IMR-90 (cell line): ENCODE data around the gene CCNA2. TPM values are rescaled to one million over a fixed set of nuclear protein-coding genes. Genes with fewer than 3 reads are reported as not detected.

Experiments
- ATAC-seq: fragments of 200-7000 bp; cut with Tn5 transposase; 2 replicates; pipeline ENCODE4 v1.9.1; 2020; ENCODE audit warnings: low read depth, mild to moderate bottlenecking, moderate library complexity
- BruUV-seq: library from RNA; stranded (reverse); fragments of 400-500 nt; replicated peaks from 2 replicates; lab custom pipeline; 2021; lab: Mats Ljungman, UMichigan
- CTCF ChIA-PET: fragments of 300-600 bp; formaldehyde crosslinking; extraction: SDS; loops from one replicate; lab custom pipeline; 2021; ENCODE audit warnings: antibody characterized with exemption; lab: Yijun Ruan, JAX
- POLR2A ChIA-PET: fragments of 300-600 bp; sonication (Branson Sonifier 250); formaldehyde crosslinking; loops from one replicate; lab custom pipeline; 2022; ENCODE audit warnings: antibody characterized with exemption; ENCODE audit not compliant: unreplicated experiment; lab: Charles Lee
- DNase-seq: peaks from one replicate; pipeline ENCODE4 v3.0.0; 2013
- H2AFZ ChIP-seq: replicated peaks from 2 replicates; pipeline ENCODE3; 2013; ENCODE audit warnings: low read length, mild to moderate bottlenecking; ENCODE audit not compliant: poor library complexity
- H2AK5ac ChIP-seq: 2 replicates; pipeline ENCODE4 v1.6.1; 2013; ENCODE audit warnings: low read depth, low read length, inconsistent platforms
- H2AK9ac ChIP-seq: replicated peaks from 2 replicates; pipeline ENCODE3; 2013; ENCODE audit warnings: mild to moderate bottlenecking, low read depth, low read length, moderate library complexity; ENCODE audit not compliant: poor library complexity
- H2BK120ac ChIP-seq: 2 replicates; pipeline ENCODE4 v1.6.1; 2013; ENCODE audit warnings: low read depth, low read length, inconsistent platforms
- H2BK15ac ChIP-seq: 3 replicates; pipeline ENCODE4 v1.6.1; 2013; ENCODE audit warnings: low read depth, low read length, inconsistent platforms
- H2BK20ac ChIP-seq: 2 replicates; pipeline ENCODE4 v1.6.1; 2013; ENCODE audit warnings: low read depth, mild to moderate bottlenecking, inconsistent platforms, low read length, moderate library complexity
- H2BK5ac ChIP-seq: 2 replicates; pipeline ENCODE4 v1.6.1; 2013; ENCODE audit warnings: mild to moderate bottlenecking, low read depth, low read length, inconsistent platforms; ENCODE audit not compliant: poor library complexity, severe bottlenecking
- H3K14ac ChIP-seq: replicated peaks from 2 replicates; pipeline ENCODE4 v1.6.1; 2013; ENCODE audit warnings: low read depth, low read length, inconsistent platforms
- H3K18ac ChIP-seq: 2 replicates; pipeline ENCODE4 v1.6.1; 2013; ENCODE audit warnings: low read depth, low read length, control low read depth
- H3K23ac ChIP-seq: 2 replicates; pipeline ENCODE4 v1.6.1; 2013; ENCODE audit warnings: low read depth, low read length, inconsistent platforms
- H3K27ac ChIP-seq: 2 replicates; pipeline ENCODE4 v1.5.1; 2013; ENCODE audit warnings: mild to moderate bottlenecking, control low read depth, low read length; ENCODE audit not compliant: insufficient read depth
- H3K27me3 ChIP-seq: 2 replicates; pipeline ENCODE4 v1.6.1; 2013; ENCODE audit warnings: low read length; ENCODE audit not compliant: control insufficient read depth, insufficient read depth
- H3K36me3 ChIP-seq: 2 replicates; pipeline ENCODE4 v1.6.1; 2013; ENCODE audit warnings: low read length, mixed read lengths; ENCODE audit not compliant: control insufficient read depth, insufficient read depth
- H3K4ac ChIP-seq: 2 replicates; pipeline ENCODE4 v1.6.1; 2013; ENCODE audit warnings: low read depth, low read length, inconsistent platforms
- H3K4me1 ChIP-seq: 2 replicates; pipeline ENCODE4 v1.6.1; 2013; ENCODE audit warnings: low read length, mixed read lengths; ENCODE audit not compliant: control insufficient read depth, insufficient read depth
- H3K4me2 ChIP-seq: 2 replicates; pipeline ENCODE4 v1.6.1; 2013; ENCODE audit warnings: low read depth, mild to moderate bottlenecking, control low read depth, low read length, moderate library complexity
- H3K4me3 ChIP-seq: 2 replicates; pipeline ENCODE4 v1.5.1; 2013; ENCODE audit warnings: low read depth, mild to moderate bottlenecking, control low read depth, low read length, moderate library complexity; ENCODE audit not compliant: insufficient read depth
- H3K56ac ChIP-seq: 2 replicates; pipeline ENCODE4 v1.6.1; 2013; ENCODE audit warnings: low read length, inconsistent platforms; ENCODE audit not compliant: insufficient read depth; ENCODE audit errors: extremely low read depth
- H3K79me1 ChIP-seq, 2 experiments: 2 replicates each; pipeline ENCODE4 v1.6.1; 2013; ENCODE audit warnings: low read length in 2 of 2, inconsistent platforms in 1 of 2, low read depth in 1 of 2
- H3K9ac ChIP-seq: 2 replicates; pipeline ENCODE4 v1.6.1; 2013; ENCODE audit warnings: low read depth, low read length, control low read depth
- H3K9me1 ChIP-seq: 2 replicates; pipeline ENCODE4 v1.6.1; 2013; ENCODE audit warnings: low read length, inconsistent platforms; ENCODE audit not compliant: insufficient read depth
- H3K9me3 ChIP-seq: 2 replicates; pipeline ENCODE4 v1.6.1; 2013; ENCODE audit warnings: low read length; ENCODE audit not compliant: control insufficient read depth, insufficient read depth
- H4K20me1 ChIP-seq: 2 replicates; pipeline ENCODE4 v1.6.1; 2013; ENCODE audit warnings: low read length, inconsistent platforms; ENCODE audit not compliant: insufficient read depth
- H4K5ac ChIP-seq: 2 replicates; pipeline ENCODE4 v1.6.1; 2013; ENCODE audit warnings: mild to moderate bottlenecking, low read depth, low read length, control low read depth
- H4K8ac ChIP-seq, 2 experiments: 2 replicates each; pipeline ENCODE4 v1.6.1; 2013; ENCODE audit warnings: low read depth in 2 of 2, low read length in 2 of 2, control low read depth in 1 of 2, inconsistent platforms in 1 of 2
- H4K91ac ChIP-seq: 2 replicates; pipeline ENCODE4 v1.6.1; 2013; ENCODE audit warnings: low read depth, low read length, inconsistent platforms; ENCODE audit not compliant: insufficient read depth
- BHLHE40 ChIP-seq: fragments of 150-350 bp; IDR thresholded peaks from 2 replicates; pipeline ENCODE4 v1.6.1; 2016; ENCODE audit warnings: mild to moderate bottlenecking, low read depth, low read length
- CEBPB ChIP-seq: IDR thresholded peaks from 2 replicates; pipeline ENCODE4 v1.6.1; 2012; ENCODE audit warnings: low read depth, low read length, improper control_type of control experiment
- MAFK ChIP-seq: IDR thresholded peaks from 2 replicates; pipeline ENCODE4 v1.6.1; 2012; ENCODE audit warnings: low read depth, low read length, improper control_type of control experiment
- RAD21 ChIP-seq: IDR thresholded peaks from 2 replicates; pipeline ENCODE4 v1.6.1; 2012; ENCODE audit warnings: low read length, improper control_type of control experiment
- RCOR1 ChIP-seq: IDR thresholded peaks from 2 replicates; pipeline ENCODE4 v1.6.1; 2012; ENCODE audit warnings: mild to moderate bottlenecking, low read length, improper control_type of control experiment; ENCODE audit not compliant: insufficient replicate concordance
- USF2 ChIP-seq: fragments of 150-350 bp; IDR thresholded peaks from 2 replicates; pipeline ENCODE4 v1.6.1; 2017; ENCODE audit warnings: mild to moderate bottlenecking, antibody characterized with exemption, low read length, low read depth
- WGBS, 2 experiments: methylation state at CpG; one replicate each; pipeline versions ENCODE4 v1.1.5 to v1.1.7; 2013; ENCODE audit warnings: missing lambda C conversion rate in 2 of 2; ENCODE audit not compliant: insufficient read length in 1 of 2; ENCODE audit errors: extremely low coverage in 2 of 2; 5-methylcytosine and 5-hydroxymethylcytosine counted together
- dilution Hi-C: fragments of 300-500 bp; cut with HindIII; formaldehyde crosslinking; loops from one replicate; pipeline ENCODE4 v1.14.3; 2018; ENCODE audit warnings: low sequenced_read_pairs; ENCODE audit not compliant: unreplicated experiment
- in situ Hi-C: fragments of 300-500 bp; cut with MboI; formaldehyde crosslinking; loops from 3 replicates; pipeline ENCODE4 v1.14.3; 2019; ENCODE audit warnings: low sequenced_read_pairs, inconsistent platforms, mixed read lengths
- intact Hi-C: fragments of 100-400 bp; cut with micrococcal nuclease; formaldehyde crosslinking; loops from 2 replicates; pipeline ENCODE4 v1.10.0; 2022
- polyA plus RNA-seq, 3 experiments: library from polyadenylated mRNA; depleted of rRNA; stranded (reverse); fragments of >200 nt; gene quantifications; 2 replicates each; pipeline ENCODE4 v1.2.3, GENCODE V29; 2012; ENCODE audit warnings: low replicate concordance in 1 of 3
- total RNA-seq: library from RNA; depleted of rRNA; stranded (reverse); fragments of >200 nt; gene quantifications from 2 replicates; pipeline ENCODE4 v1.2.3, GENCODE V29; 2012

The CCNA2 gene
- total and polyA plus RNA-seq, 2 of the 4 experiments (the other 2 are of a cell fraction), result 22.8 to 54.3 TPM

DNA sequence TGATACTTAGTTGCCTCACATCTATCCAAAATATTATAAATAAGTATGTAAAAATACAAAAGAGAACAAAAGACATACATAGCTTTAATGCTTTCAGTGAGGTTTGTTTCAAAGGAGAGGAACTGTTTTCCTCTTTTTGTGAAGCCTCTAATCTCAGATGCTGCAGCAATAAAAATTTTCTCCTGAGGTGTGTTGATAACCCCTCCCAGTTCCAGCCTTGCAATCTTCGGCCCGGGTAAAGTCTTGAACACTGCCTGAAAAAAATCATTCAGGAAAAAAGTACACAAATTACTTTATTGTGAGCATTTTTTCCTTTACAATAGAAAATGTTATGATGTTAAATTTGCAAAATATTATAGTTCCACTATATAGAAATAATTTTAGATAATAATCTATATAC lies 37.7 kb upstream of the CCNA2 start:
- H4K91ac ChIP-seq, result no peak overlapping the region
- no TSS peak for BruUV-seq
- no peak overlapping the region for H3K56ac ChIP-seq
- no peak overlapping the region for H2BK120ac ChIP-seq
- H4K5ac ChIP-seq, result no peak overlapping the region
- CTCF ChIA-PET, result no interaction called here
- in situ Hi-C loops (no loop called here), intact Hi-C loops (no loop called here), dilution Hi-C loops (no loop called here)
- H3K9me3 ChIP-seq, result no peaks in the 10 kb centered on the region
- DNase-seq (no peak), ATAC-seq (no peak)
- no peak overlapping the region for H3K14ac ChIP-seq
- no peak overlapping the region for H3K4ac ChIP-seq
- no peak overlapping the region for H2AK9ac ChIP-seq
- H3K36me3 ChIP-seq, result peaks cover 13% of the 10 kb centered on the region
- no CpG with 5 or more reads among the region's 2 CpGs for WGBS, 2 experiments
- no peak overlapping the region for H4K8ac ChIP-seq
- H3K18ac ChIP-seq, result no peak overlapping the region
- no peaks in the 10 kb centered on the region for H4K20me1 ChIP-seq
- no peak overlapping the region for H3K4me2 ChIP-seq
- no peak overlapping the region for H2BK15ac ChIP-seq
- no peak overlapping the region for H3K27ac ChIP-seq
- H2BK20ac ChIP-seq, result no peak overlapping the region
- POLR2A ChIA-PET, result interaction anchor here (0.7 kb wide), 1 partner anchor 442 kb away, joined by 3 read pairs; no protein-coding TSS in a partner anchor
- no peak overlapping the region for H2AK5ac ChIP-seq
- no peak overlapping the region for H3K23ac ChIP-seq
- peaks cover 6 to 8% of the 10 kb centered on the region in 2 experiments; a peak in 3 of 4 replicates for H3K79me1 ChIP-seq
- H3K9ac ChIP-seq, result no peak overlapping the region
- no peaks in the 10 kb centered on the region for H3K27me3 ChIP-seq
- TF ChIP-seq BHLHE40 (no peak), USF2 (no peak), CEBPB (no peak), RAD21 (no peak), MAFK (no peak), RCOR1 (no peak)
- H2AFZ ChIP-seq, result no peak overlapping the region
- H2BK5ac ChIP-seq, result no peak overlapping the region
- no peak overlapping the region for H3K4me3 ChIP-seq
- H3K4me1 ChIP-seq, result no peaks in the 10 kb centered on the region
- no peaks in the 10 kb centered on the region for H3K9me1 ChIP-seq
